Suppressor macrophage treated with lipopolysaccharide for 4 hours (primary cell): ENCODE data around the gene B4GALNT1.
A peak's percentile ranks its signal among the peaks of the same experiment; 100 is the strongest.
"Not testable (repeated sequence)": the region's sequence is repeated elsewhere in the genome, so short reads cannot be mapped to it uniquely, and the experiment has no call there.

ENCODE experiments used
- DNase-seq: peaks from one replicate; pipeline ENCODE4 v3.0.0-alpha.2; 2020

B4GALNT1 gene

DNA sequence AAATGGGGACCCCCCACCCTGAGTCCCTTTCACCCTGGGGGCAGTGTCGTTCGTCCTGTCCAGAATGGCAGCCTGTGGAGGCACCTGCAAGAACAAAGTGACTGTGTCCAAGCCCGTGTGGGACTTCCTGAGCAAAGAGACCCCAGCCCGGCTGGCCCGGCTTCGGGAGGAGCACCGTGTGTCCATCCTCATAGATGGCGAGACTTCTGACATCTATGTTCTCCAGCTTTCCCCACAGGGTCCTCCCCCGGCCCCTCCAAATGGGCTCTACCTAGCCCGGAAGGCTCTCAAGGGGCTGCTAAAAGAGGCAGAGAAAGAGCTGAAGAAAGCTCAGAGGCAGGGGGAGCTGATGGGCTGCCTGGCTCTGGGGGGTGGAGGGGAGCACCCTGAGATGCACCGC, 26.2 kb downstream of the B4GALNT1 start:
- no peak for DNase-seq

DNA sequence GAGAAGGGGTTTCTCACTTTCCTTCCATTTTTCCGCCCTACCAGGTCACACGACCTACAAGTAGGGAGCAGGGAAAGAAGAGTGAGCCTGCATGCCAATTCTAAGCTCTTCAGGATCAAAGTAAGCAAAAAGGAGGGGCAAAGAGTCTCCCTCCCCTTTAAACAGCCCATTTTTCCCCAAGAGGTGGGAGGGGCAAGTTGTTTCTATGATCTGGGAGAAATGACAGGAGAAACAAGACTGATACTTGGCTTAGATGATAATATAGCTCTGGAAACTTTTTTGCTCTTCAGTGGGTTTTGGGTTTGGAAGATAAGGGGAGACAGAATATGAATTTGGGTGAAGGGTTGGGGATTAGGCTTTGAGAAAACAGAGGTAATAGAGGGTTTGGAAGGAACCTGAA, 26.6 kb downstream of the B4GALNT1 start:
- no peak for DNase-seq

DNA sequence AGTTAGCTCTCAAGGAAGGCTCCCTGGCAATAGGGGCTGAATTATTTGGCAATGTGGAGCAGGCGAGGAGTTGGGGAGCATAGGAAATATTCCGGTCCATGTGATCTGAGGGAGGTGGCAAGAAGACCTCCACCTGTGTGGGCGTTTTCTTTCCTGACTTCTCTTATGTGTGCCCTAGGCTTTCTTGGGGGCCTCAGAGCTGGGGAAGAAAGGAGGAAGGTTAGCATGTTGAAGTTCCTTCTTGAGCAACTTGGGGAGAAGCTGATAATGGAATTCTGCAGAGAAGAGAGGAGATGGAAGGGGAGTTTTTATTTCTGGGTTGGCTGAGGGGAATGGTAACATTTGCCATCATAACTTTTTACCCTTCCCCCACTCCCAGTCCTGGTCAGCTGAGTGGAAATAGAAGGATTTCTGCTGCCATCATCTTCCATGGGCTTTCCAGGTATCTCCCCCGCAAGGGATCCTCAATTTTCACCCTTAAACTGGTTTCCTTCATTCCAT, 27.1 kb downstream of the B4GALNT1 start:
- DNase-seq: no peak

DNA sequence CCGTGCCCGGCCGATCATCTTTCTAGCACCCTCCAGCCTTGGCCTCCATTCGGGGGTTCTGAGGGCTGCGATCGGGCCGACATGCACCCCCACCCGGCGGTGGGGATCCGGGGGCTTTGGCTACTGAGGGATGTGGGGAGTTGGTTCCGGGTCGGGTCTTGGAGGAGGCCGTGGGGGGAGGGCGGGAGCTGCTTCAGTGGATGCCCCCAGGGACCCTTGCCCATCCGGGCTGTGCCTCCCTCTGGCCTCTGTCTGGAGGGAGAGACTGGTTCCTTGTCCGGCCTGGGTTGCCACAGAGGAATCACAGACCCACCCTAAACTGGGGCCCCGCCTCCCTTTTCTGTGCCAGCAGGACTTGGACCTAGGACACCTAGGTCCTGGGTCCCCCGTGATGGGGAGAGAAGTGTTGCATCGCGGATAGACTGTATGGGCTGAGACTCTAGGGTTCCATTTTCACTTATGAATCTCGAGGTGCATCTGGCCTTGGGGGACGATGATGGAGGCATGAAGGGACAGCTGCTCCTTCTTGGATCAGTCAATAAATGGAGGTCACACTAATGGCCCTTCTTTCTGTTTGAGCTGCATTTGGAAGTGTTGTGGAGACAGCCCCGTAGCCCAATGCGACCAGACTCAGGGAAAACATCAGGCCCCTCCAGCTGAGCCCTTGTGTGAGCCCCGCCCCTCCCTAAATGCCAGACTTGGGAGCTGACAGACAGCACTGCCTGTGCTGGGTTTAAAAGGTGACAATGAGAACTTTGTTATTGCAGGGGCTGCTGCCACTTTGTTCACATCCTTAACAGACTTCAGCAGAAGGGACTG, 27.8 kb downstream of the B4GALNT1 start:
- no peak for DNase-seq

DNA sequence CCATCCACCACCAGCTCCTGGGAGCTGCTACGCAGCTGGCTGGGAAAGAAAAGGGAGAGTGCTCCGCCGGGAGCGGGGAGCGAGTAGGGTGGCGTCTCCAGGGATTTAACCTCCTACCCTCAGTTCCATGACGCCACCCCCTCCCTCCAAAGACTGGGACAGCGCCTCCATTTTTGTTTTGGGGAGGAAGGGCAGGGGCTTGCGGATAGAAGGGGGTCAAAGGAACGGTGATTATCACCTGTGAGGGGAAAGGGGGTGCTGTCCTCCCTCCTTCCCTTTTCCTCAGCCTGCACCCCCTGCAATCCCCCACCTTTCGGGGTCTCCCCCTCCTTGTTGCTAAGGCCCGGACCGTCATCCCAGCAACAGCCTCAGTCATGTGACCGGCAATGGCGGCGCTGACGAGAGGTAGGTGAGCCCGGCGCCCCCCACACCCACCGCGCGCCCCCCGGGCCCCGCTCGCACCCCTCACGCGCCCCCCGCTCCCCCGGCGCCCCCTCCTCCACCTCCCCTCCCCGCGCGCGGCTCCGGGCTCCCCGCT, 28.5 kb downstream of the B4GALNT1 start, which contains the start of gene DTX3:
Gene DTX3, plus strand, starts transcription at position 371 of the 538 bp plus-strand sequence. CDS start 1,694 bp downstream, outside the sequence.
- no peak for DNase-seq

DNA sequence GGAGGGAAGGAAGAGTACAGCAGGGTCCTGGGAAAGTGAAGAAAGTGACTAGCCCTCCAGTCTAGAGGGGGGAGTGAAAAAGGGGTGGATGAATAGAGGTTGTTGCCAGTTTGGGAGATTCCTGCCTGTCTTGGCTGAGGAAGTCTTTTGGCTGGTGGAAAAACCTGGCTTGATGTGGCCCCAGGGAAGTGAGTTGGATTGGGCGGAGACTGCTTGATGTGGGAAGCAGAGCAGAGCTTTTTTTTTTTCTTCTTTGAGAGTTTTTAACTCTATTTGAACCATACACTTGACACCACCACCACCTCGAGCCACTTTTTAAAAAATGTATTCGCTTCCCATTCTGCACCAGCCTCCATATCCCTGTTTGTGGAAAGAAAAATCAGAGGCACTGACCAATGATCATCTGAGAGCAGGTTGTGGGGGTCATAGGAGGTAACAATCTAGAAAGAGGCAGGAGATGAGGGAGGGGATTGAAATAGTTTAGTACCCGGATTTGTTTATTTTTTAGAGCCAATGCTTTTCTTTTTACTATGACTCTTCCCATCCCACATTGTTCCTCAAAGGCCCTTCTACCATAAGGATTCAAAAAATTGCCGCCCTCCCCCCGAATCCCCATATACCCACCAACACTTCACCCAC, 29.1 kb downstream of the B4GALNT1 start:
- no peak for DNase-seq

DNA sequence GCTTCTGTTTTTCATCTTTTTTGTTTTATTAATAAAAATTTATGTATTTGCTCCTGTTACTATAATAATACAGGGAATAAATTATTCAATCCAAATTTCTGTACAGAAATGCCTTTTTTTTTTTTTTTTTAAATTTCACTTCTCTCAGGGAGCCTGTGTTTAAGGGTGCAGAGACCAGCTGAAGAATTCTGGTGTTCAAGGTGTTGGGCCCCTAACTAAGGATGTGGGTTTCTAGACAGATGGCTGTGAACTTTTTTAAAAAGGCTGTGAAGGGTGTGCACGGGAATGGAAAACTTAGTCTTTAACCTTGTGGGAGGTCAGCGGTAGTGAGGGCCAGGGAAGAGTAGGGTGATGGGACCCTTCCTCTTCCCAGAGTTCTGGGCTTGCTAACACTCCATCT, 29.7 kb downstream of the B4GALNT1 start:
- DNase-seq: no peak

DNA sequence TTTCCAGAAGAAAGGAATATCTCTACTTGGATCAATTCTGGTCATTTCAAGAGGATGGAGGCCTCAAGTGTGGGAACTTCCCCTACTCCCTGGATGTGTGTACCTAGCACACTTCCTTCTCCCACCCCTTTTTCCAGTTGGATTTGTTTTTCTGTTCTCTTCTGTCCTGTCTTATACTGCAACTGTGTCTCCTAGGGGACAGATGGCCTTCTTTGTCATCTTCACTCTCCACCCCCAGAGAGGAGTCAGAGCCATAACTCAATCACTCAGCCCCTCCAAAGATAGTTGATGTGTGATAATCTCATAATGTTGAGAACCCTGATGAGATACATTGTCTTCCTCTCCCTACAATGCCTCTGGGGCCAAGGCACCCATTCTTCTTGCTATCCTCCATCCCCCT, 30.5 kb downstream of the B4GALNT1 start:
- no peak for DNase-seq

DNA sequence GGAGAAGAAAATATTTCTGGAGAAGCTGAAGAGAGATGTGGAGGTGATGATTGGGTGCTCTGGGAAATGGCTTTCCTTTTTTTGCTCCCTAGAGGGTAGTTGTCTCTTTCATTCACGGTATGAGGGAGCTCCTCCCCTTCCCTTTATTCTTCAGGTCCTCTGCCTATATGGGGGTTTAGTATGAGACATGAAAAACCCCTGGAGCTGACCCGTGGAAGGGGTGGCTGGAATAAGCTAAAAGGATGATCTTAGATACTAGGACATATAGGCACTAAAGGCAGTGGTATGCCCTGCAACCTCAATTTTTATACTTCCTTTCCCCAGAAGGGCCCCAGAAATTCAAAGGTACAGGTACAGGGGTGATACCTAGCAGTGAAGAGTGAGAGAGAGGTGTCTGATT, 32.6 kb downstream of the B4GALNT1 start:
- no peak for DNase-seq

DNA sequence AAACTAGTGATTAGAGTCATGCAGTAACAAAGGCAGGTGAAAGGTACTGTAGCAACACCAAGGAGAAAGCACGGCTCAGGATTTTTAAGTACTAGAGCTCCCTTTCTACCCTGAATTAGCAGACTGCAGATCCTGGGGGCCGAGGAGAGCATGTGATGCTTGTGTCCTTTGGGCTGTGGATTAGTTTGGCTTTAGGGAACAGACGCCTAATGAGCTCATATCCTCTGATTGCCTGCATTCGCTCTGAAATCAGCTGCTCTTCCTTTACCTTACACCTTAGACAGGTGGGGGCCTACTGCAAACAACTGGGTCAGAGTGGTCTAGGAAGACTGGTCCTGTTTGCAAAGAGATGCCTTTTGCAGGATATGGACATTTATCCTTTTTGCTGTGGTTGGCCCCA, 39.8 kb downstream of the B4GALNT1 start:
- no peak for DNase-seq

DNA sequence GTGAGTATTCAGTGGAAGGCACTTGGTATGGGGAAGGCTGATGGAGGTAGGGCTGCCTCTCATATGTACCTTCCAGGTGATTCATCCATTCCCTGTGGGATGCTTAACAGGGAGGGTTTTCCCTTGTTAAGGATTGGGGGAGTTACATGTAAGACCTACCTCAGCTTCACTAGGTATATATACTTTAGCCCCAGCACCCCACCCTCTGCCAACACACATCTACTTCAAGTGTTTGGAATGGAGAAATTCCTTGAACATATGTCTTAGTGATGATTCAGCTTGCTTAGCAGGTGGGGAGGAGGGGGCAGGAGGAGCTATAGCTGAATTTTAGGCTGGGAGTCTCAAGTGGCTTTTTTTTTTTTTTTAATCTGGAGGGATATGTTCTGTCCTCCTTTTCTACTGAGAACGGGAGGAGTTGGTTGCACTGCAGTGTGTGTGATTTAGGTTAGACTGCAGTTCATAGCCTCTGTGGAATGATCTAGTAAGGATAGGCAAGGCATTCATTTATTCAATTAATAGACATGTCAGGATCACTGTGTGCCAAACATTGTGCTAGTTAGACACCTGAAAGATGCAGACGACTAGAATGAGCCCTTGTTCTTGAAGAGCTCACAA, 40.3 kb downstream of the B4GALNT1 start:
- no peak for DNase-seq

DNA sequence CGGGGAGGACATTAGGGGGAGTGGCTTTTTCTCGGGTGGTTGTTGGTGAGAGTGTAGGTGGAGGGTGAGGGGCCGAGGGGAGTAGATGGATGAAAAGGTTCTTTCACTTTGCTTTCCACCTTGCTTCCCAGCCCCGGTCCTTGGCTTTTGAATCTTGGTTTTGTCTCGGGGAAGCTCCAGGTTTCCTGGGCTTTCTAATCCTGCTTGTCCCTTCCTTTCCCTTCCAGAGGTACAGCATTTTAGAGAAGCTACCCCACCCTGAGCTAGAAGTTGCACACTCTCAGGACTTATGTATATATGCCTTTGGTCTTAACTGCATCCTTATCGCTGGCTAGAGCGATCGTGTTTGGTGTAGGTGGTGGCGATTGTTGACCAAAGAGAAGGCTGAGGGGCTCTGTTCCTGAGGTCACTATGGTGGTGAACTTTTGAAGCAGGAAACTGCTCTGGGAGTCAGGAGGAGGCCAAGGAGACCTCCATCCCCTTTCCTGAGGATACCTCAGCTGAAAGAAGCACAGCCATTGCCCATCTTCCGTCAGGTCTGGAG, 41.1 kb downstream of the B4GALNT1 start:
- no peak for DNase-seq

DNA sequence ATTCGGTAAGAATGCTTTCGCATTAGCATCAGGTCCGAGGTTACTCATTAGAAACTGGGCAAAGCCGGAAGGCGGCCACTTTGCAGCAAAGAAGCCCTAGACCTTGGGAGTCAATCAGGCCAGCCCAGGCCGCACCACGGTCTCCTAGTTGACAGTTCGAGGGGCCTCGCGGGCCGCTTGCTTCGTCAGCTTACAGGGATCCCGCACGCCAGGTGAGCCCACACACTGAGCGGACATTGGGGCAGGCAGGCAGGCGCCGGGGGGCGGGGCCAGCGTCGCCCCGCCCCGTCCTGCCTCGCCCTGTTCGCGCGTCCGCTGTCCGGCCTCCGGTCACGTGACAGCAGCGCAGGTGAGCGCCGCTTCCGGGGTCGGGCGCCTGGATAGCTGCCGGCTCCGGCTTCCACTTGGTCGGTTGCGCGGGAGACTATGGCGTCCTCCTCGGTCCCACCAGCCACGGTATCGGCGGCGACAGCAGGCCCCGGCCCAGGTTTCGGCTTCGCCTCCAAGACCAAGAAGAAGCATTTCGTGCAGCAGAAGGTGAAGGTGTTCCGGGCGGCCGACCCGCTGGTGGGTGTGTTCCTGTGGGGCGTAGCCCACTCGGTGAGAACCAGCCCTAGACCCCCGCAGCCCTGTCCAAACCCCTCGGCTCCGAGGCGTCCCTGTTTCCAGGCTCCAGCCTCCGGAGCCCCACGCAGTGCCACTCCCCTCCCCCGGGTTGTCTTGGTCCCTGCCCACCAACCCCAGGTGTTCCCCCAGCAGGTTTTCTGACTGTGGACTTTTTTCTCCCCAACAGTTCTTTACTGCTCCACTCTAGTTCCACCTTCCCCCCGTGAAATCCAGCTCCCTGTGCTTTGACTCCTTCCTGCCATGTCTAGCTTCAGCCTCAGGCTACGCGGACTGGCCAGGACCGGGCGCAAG, 41.9 kb downstream of the B4GALNT1 start, which contains the start of gene PIP4K2C:
Gene PIP4K2C, plus strand, starts transcription at position 329 of the 918 bp plus-strand sequence. Its CDS starts 98 bp downstream, at position 427.
- DNase-seq: peak; percentile 77

DNA sequence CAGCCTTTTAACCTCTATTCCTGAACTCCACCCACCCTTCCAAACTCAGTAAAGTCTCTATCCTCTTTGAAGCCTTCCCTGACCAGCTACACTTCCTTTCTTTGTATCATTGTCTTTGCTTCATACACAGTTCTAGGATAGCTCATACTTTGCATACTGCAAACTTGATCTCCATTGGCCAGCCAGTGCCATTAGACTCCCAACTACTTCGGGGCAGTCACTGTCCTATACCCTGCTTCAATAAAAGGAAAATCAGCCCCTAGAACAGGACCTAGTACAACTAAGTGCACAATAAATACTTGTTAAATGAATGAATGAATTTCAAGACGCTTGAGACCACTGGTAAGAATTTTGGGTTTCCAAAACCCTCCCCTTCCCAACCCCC, 42.5 kb downstream of the B4GALNT1 start:
- no peak for DNase-seq

DNA sequence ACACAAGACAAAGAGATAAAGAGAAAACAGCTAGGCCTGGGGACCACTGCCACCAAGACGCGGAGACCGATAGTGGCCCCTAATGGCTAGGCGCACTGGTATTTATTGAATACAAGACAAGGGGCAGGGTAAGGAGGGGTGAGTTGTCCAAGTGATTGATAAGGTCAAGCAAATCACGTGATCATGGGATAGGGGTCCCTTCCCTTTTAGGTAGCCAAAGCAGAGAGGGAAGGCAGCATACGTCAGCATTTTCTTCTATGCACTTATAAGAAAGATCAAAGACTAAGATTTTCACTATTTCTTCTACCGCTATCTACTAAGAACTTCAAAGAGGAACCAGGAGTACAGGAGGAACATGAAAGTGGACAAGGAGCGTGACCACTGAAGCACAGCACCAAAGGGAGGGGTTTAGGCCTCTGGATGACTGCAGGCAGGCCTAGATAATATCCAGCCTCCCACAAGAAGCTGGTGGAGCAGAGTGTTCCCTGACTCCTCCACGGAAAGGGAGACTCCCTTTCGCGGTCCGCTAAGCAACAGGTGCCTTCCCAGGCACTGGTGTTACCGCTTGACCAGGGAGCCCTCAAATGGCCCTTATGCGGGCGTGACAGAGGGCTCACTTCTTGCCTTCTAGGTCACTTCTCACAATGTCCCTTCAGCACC, 43.9 kb downstream of the B4GALNT1 start:
- not testable (repeated sequence) for DNase-seq

DNA sequence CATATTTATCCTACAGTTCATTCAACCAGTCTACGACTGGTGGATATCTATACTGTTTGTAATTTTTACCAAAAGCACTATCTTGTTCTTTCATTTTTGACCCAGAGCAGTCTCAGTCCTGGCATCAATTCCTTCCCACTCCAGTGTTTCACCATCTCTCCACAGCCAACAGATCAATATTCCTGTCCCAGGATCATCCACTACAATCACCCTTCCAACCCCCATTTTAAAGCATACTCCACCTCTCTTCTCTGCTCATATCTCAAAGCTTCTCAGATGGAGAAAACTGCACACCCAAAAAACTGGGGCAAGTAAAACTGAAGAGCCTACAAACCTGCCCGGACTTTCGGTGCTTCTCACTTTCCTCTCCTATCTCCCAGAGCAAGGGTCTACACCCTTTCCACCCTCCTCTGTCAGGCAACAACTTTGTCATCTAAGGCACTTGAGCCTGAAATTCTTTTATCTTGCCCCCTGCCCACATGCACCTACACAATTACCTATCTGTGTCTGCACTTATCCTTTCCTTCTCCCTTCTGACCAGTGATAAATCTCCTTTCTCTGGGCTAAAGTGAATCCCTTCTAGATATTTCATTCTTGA, 46.1 kb downstream of the B4GALNT1 start:
- DNase-seq: no peak

DNA sequence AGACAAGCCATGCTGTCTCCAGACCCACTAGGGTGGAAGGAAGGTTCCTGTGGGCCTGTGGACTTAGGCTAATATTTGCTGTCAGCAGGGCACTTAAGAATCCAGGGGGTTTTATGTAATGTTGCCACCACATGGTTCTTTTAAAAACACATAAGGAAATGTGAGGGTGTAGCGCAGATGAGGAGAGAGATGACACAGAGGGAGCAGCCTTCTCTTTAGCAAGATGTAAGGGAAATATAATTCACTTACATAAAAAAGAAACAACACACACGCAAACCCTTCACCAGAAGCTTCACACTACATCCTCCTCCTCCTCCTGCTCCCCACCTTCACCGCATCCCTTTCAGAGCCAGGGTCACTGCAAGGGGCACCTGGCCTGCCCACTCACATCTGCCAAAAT, 46.9 kb downstream of the B4GALNT1 start:
- no peak for DNase-seq

DNA sequence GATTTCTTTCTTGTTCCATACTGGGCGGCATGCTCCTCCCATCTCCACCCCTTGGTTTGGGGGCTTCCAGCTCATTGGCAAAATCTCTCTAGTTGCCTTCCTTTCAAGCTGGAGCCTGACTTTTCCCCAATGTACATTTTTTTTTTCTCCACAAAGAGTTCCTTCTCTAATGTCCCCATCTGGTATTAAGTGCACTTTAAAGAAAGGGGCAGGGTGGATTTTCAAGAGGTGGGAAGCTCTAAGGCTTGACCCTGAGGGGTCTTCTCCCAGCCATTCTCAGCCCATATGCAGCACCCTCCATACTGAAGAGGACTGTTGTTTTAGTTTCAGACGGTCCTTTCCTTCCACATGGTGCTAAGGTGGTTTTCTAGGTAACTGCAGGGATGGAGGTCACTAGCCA, 47.8 kb downstream of the B4GALNT1 start:
- no peak for DNase-seq

DNA sequence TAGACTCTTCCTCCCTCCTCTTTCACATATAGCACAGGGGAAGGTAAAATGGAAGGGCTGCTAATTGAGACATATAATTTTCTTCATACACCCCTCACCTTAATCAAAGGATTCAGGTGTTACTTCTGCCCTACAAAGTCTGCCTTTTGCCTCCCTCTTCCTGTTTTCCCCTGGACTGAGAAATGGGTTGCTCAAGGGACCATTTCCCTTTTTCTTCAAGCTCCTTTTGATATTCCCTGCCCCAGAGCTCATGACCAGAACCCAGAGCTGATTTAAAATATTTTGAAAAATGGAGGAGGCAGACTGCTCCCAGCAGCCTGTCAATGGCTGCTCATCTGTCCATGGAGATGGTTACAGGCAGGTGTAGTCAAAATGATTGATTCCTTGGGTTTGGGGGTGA, 48.3 kb downstream of the B4GALNT1 start:
- DNase-seq: peak; percentile 61

DNA sequence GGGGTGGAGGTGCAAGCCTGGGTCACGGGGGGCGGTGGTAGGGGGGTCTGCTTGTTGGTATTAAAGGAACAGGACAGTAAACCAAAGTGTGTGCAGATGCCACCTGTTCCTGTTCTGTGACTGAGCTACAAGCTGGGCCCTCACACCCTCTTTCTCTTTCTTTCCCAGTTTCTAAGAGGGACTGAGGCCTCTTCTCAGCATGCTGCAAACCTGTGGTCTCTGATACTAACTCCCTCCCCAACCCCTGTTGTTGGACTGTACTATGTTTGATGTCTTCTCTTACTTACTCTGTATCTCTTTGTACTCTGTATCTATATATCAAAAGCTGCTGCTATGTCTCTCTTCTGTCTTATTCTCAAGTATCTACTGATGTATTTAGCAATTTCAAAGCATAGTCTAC, 49.0 kb downstream of the B4GALNT1 start:
- DNase-seq: no peak
